ENCODE data around the gene ADAD1. TPM values are rescaled to one million over a fixed set of nuclear protein-coding genes. Genes with fewer than 3 reads are reported as not detected.

Gene ADAD1
- total RNA-seq, 8 experiments from 2014 or later: not detected

DNA sequence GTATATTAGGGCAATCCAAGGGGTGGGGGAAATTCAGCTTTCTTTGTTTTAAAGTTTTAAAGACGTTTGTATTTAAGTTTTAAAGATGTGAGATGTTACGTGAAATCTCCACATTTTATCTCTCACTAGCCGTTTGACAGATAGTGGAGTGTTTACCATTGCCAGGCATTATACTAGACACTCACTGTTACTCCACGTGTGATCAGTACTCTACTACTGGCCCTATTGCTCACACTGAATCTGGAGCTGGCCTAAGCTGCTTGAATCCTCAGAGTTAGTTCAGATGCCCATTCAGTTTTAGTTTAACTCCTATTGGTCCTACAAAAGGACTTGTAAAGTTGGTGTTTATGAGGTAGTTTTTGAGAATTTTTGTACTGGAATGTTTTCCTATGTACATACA, 4.5 kb downstream of the ADAD1 start:
- Histone ChIP-seq H3K4me3 (no peak overlapping the region), H3K27ac (no peak overlapping the region), H3K4me1 (replicated peaks in 1 of 2) (no peaks in the 10 kb centered on the region)
- WGBS, 10 experiments: 17 to 88% (median 50%) methylated on average over 1 to 3 of the region's 4 CpGs; no CpG with 5 or more reads in 3 of the 10 experiments
- in situ Hi-C loops (cut with MboI; ENCODE audit: low pct_unique_long_range_greater_than_20kb in 2 of 9, low sequenced_read_pairs in 9 of 9, unreplicated experiment in 9 of 9): no loop called here
- no peak for ATAC-seq (replicated peaks in 6 of 8)

DNA sequence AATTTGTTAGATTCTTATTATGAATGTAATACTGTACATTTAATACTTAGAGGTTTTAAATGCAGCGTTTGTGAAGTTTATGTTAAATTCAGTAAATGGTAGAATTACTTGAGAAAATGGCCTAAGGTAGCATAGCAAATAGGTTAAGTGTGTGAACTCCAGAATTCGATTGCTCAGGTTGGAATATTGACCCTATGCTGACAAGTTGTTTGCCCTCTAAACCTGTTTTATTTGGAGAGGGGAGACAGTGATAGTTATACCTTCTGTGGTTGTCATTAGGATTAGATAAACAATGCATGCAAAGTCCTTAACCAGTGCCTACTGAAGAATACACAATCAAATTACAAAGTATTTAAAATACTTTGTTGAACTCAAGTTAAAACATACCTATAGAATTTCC, 5.4 kb downstream of the ADAD1 start:
- no peak overlapping the region for H3K4me3 ChIP-seq
- H3K27ac ChIP-seq: no peak overlapping the region
- no peak for ATAC-seq (replicated peaks in 6 of 8)
- 15 to 80% (median 46%) methylated on average over 1 to 2 of the region's 2 CpGs; no CpG with 5 or more reads in 2 of the 10 experiments for WGBS, 10 experiments
- H3K4me1 ChIP-seq (replicated peaks in 1 of 2): no peaks in the 10 kb centered on the region
- in situ Hi-C loops (cut with MboI; ENCODE audit: low pct_unique_long_range_greater_than_20kb in 2 of 9, low sequenced_read_pairs in 9 of 9, unreplicated experiment in 9 of 9): no loop called here

DNA sequence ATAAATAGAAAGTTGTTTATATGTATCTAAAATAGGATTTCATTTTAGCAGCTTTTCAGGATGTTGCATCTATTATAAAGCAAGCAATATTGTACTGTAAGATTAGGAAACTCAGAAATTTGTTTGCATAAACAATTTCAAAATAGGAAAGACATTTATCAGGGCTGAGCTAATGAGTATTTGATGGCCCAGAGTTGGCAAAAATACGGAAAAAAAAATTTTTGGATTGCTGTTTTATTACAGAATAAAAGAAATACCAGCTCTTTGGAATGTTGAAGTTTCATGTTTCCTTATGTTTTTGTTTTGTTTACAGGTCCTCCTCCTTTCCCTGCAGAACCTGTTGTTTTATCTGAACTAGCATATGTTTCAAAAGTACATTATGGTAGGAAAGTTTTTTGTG, 14.5 kb downstream of the ADAD1 start:
- no peak for ATAC-seq (replicated peaks in 6 of 8)
- H3K4me3 ChIP-seq: no peak overlapping the region
- H3K4me1 ChIP-seq (replicated peaks in 1 of 2): no peaks in the 10 kb centered on the region
- in situ Hi-C loops (cut with MboI; ENCODE audit: low pct_unique_long_range_greater_than_20kb in 2 of 9, low sequenced_read_pairs in 9 of 9, unreplicated experiment in 9 of 9): no loop called here
- H3K27ac ChIP-seq: no peak overlapping the region
- 0 to 80% (median 54%) methylated on average over 1 of the region's 1 CpG for WGBS, 10 experiments

DNA sequence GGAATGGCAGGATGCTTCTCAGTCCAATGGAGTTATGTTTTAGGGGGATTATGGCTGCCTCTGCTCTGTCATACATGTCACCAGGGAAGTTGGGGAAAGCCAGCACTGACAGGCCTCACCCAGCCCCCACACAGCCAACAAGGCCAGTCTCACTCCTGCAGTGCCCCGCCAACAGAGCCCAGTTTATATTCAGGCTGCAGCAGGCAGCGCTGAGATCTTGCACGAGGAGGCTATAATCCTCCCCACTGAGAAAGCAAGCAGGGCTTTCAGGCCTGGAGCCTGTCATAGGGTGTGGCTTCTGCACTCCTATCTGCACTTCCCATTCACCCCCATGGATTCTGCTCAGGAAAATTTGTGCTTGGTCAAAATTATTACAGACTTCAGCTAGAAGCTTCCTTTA, 25.1 kb downstream of the ADAD1 start:
- Histone ChIP-seq H3K4me1 (replicated peaks in 1 of 2) (no peaks in the 10 kb centered on the region), H3K27ac (no peak overlapping the region), H3K4me3 (no peak overlapping the region)
- WGBS, 10 experiments: 20 to 59% (median 36%) methylated on average over 1 to 3 of the region's 3 CpGs; no CpG with 5 or more reads in 7 of the 10 experiments
- ATAC-seq (replicated peaks in 6 of 8): peak in 2 of 8 experiments; percentile 77 to 83
- in situ Hi-C loops (cut with MboI; ENCODE audit: low pct_unique_long_range_greater_than_20kb in 2 of 9, low sequenced_read_pairs in 9 of 9, unreplicated experiment in 9 of 9): no loop called here

DNA sequence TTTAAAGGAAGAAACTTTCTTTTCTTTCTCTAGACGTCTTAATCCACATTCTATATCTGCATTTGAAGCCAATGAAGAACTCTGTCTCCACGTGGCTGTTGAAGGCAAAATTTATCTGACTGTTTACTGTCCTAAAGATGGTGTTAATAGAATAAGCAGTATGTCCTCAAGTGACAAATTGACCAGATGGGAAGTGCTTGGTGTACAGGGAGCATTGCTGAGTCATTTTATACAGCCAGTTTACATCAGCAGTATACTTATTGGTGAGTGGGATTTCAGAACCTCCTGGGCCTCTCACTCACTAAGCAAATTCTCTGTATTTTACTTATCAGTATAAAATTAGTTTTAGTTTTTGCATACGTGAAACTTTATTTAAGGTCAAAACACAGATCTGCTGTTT, 33.7 kb downstream of the ADAD1 start:
- in situ Hi-C loops (cut with MboI; ENCODE audit: low pct_unique_long_range_greater_than_20kb in 2 of 9, low sequenced_read_pairs in 9 of 9, unreplicated experiment in 9 of 9): no loop called here
- H3K4me3 ChIP-seq: no peak overlapping the region
- peaks cover 0 to 5% of the 10 kb centered on the region in 2 donors for H3K4me1 ChIP-seq (replicated peaks in 1 of 2)
- WGBS, 10 experiments: 0 to 83% (median 35%) methylated on average over 1 to 3 of the region's 3 CpGs; no CpG with 5 or more reads in 2 of the 10 experiments
- H3K27ac ChIP-seq: no peak overlapping the region
- peak in 5 of 8 experiments; percentile 68 to 83 (median 73) for ATAC-seq (replicated peaks in 6 of 8)

DNA sequence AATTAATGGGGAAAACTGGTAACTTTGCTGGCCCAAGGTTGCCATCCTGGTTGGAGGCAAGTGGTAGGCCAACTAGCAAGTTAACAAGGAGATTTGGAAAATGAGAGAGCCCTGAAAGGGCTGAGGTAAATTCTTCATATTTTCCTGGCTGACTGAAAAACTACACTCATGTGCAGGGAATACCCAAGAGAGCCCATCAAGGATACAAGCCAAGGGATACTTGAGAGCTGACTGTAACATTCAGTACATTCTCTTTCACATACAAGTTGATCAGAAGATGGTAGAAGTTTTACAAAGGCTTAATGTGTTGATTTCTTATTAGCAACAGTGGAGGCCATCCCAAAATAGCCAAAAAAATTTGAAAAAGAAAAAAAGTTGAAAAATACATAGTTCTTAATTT, 44.4 kb downstream of the ADAD1 start:
- Histone ChIP-seq H3K27ac (no peak overlapping the region), H3K4me1 (replicated peaks in 1 of 2) (no peaks in the 10 kb centered on the region), H3K4me3 (no peak overlapping the region)
- ATAC-seq (replicated peaks in 6 of 8): no peak
- in situ Hi-C loops (cut with MboI; ENCODE audit: low pct_unique_long_range_greater_than_20kb in 2 of 9, low sequenced_read_pairs in 9 of 9, unreplicated experiment in 9 of 9): no loop called here

DNA sequence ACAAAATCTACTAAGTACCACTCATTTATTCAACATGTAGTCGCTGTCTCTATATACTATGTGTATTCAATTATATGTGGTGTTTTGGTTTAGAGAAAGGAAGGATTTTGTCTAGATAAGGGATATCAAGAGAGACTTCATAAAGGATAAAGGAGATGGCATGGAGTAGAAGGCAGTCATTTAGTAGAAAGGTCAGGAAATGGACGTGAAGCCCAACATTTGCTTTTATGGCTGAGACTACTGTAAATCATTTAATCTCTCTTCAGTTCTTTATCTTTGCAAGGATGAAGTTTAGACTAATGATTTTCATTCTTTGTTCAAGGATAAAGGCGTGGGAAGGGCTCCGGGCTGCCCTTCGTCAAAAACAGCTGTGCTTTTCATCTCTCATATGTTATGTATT, 52.5 kb downstream of the ADAD1 start:
- no peak overlapping the region for H3K27ac ChIP-seq
- 0 to 83% (median 10%) methylated on average over 1 to 5 of the region's 5 CpGs; no CpG with 5 or more reads in 3 of the 10 experiments for WGBS, 10 experiments
- H3K4me3 ChIP-seq: no peak overlapping the region
- in situ Hi-C loops (cut with MboI; ENCODE audit: low pct_unique_long_range_greater_than_20kb in 2 of 9, low sequenced_read_pairs in 9 of 9, unreplicated experiment in 9 of 9): no loop called here
- H3K4me1 ChIP-seq (replicated peaks in 1 of 2): no peaks in the 10 kb centered on the region
- ATAC-seq (replicated peaks in 6 of 8): no peak

DNA sequence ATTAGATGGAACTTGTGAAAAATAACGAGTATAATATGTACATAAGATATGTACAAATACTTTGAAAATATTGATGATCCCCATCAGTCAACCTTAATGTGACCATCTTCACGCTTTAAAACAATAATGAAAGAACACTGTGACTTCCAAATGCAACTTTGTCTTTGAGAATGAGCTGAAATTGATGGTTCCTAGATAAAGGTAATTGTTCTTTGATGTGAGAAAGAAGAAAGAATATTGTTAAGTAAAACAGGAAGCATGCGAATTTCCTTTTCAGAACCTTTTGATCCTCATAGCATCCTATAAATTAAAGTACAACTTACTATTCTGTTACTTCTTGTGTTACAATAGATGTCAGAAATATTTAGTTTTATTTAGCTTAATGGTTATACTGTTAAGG, 55.5 kb downstream of the ADAD1 start:
- Histone ChIP-seq H3K27ac (no peak overlapping the region), H3K4me1 (replicated peaks in 1 of 2) (no peaks in the 10 kb centered on the region), H3K4me3 (no peak overlapping the region)
- no peak for ATAC-seq (replicated peaks in 6 of 8)
- 0 to 77% (median 53%) methylated on average over 1 to 3 of the region's 3 CpGs for WGBS, 10 experiments
- in situ Hi-C loops (cut with MboI; ENCODE audit: low pct_unique_long_range_greater_than_20kb in 2 of 9, low sequenced_read_pairs in 9 of 9, unreplicated experiment in 9 of 9): no loop called here

DNA sequence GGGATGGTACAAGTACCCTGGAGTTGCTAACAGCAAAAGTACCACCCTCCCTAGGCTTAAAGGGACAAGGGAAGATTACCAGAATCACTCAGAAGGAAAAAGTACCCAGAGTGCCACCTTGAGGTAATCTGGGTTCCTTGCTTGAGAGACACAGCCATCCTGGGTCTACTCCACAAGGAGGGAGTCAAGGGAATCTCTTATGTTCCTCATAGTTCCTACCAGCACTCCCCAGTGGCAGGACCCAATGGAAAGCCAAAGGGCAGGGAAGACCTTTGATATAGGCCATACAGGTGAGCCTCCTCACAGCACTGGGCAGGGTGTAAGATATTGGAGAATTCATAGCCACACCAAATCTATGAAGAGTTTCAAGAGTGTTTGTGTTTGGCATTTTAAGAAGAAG, 72.0 kb downstream of the ADAD1 start:
- no peak overlapping the region for H3K4me3 ChIP-seq
- H3K4me1 ChIP-seq (replicated peaks in 1 of 2): no peaks in the 10 kb centered on the region
- in situ Hi-C loops (cut with MboI; ENCODE audit: low pct_unique_long_range_greater_than_20kb in 2 of 9, low sequenced_read_pairs in 9 of 9, unreplicated experiment in 9 of 9): no loop called here
- no peak overlapping the region for H3K27ac ChIP-seq
- ATAC-seq (replicated peaks in 6 of 8): peak in 3 of 8 experiments; percentile 60 to 85 (median 62)

DNA sequence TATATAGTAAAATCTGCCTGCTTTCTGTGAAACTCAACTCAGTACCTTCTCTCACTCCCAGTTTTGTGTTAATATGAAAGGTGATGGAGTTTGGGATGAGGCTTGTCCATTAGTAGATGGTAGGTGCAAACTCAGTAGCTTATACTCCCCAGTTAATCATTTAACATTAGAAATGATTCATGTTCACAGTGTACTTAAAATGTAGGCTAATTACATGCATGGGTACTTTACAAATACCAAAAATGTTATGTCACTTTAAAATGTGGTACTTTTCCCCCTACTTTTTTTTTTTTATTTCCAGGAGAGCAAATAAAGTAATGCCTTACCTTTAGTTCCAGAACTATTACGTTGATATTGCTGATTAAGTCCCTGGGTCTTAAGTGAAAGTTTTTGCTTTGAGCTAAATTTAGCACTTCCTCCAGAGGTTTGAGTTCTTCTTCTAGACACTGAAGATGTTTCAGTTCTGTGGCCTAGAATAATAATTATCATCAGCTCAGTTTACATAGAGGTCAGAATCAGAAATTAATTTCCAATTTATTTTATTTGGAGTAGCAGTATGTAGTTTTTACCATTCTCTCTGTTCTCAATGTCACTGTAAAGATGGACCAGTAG, 74.7 kb downstream of the ADAD1 start:
- in situ Hi-C loops (cut with MboI; ENCODE audit: low pct_unique_long_range_greater_than_20kb in 2 of 9, low sequenced_read_pairs in 9 of 9, unreplicated experiment in 9 of 9): no loop called here
- no peak overlapping the region for H3K27ac ChIP-seq
- no peaks in the 10 kb centered on the region for H3K4me1 ChIP-seq (replicated peaks in 1 of 2)
- ATAC-seq (replicated peaks in 6 of 8): no peak
- 10 to 78% (median 67%) methylated on average over 1 of the region's 1 CpG; no CpG with 5 or more reads in 3 of the 10 experiments for WGBS, 10 experiments
- H3K4me3 ChIP-seq: no peak overlapping the region

DNA sequence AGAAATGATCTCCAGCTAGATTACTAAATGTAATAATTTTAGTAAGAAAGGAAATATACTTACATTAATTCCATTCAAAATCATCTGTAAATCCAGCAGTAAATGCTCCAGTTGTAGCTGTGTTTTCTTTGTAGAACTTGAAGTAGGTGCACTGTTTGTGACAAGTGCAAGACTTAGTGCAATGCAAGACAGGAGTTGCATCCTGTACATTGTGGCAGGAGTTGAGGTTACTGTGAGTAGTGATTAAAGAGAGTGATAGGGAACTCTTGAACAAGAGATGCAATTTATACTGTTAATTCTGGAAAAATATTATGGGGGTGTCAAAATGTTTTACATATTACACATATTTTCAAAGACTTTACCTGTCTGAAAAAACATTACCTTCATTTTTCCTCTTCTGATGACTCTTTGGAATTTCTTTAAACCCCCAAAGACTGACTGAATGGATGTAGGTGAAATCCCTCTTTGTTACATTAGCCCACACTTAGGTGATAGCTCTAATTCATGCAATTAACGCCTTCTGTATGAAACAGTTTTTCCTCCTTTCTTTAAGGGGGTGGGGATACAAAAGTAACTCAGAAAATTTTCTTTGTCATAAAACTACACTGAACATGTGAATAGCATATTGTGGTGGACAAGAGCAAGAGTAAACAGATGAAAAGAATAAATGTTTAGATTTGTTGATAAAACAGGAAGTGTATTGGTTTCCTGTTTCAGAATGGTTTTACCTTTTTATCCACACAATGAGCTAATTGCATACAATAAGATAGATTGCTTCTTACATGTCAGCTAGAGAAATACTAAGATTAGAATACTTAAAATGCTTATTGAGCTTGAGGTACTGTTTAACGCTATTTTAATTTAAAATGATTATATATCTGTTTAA, 77.7 kb downstream of the ADAD1 start, which contains the start of gene IL2:
Gene IL2 (minus strand): TSS at position 495 of the 886 bp plus-strand sequence. CDS start 285 bp downstream, at position 210.
- Histone ChIP-seq H3K4me1 (replicated peaks in 1 of 2) (no peaks in the 10 kb centered on the region), H3K27ac (no peak within 1 kb of the TSS), H3K4me3 (no peak within 1 kb of the TSS)
- in situ Hi-C loops (cut with MboI; ENCODE audit: low pct_unique_long_range_greater_than_20kb in 2 of 9, low sequenced_read_pairs in 9 of 9, unreplicated experiment in 9 of 9): no loop called here
- no peak for ATAC-seq (replicated peaks in 6 of 8)
- 19 to 100% (median 87%) methylated on average over 1 to 2 of the region's 2 CpGs for WGBS, 10 experiments

DNA sequence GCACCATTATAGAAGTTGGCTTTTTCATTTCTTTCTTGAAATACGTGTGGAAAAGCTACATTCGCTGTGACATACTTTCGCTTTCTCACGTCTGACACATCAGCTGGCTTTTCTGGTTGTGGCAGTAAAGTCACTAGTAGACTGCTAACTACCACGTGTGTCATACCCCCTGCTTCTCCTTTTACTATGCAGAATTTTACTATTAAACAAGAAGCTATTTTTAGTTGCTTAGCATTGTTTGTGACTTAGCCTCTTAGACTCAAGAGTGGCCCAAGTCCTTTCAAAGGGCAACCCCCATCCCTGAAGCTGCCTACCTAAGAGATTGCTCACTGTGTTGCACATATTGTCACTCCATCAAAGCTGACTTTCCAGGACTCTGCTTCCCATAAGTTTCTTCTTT, 79.8 kb downstream of the ADAD1 start:
- Histone ChIP-seq H3K4me3 (no peak overlapping the region), H3K4me1 (replicated peaks in 1 of 2) (no peaks in the 10 kb centered on the region), H3K27ac (no peak overlapping the region)
- WGBS, 10 experiments: 0 to 80% (median 44%) methylated on average over 1 to 5 of the region's 5 CpGs; no CpG with 5 or more reads in 1 of the 10 experiments
- in situ Hi-C loops (cut with MboI; ENCODE audit: low pct_unique_long_range_greater_than_20kb in 2 of 9, low sequenced_read_pairs in 9 of 9, unreplicated experiment in 9 of 9): no loop called here
- peak in 1 of 8 experiments; percentile 60 for ATAC-seq (replicated peaks in 6 of 8)

DNA sequence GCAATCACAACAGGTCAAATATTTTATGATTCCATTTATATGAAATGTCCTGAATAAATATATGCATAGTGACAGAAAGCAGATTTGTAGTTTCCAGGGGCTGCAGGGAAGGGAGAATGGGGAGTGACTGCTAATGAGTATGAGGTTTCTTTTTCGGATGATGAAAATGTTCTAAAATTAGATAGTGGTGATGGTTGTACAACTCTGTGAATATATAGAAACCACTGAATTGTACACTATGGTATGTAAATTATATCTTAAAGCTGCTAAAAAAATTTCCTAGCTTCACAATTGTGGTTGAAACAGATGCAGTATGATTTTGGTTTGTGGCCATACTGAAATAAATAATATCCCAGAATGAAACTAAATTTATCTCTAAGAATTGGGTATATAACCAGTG, 90.6 kb downstream of the ADAD1 start:
- no peak for ATAC-seq (replicated peaks in 6 of 8)
- H3K4me1 ChIP-seq (replicated peaks in 1 of 2): no peaks in the 10 kb centered on the region
- H3K4me3 ChIP-seq: no peak overlapping the region
- in situ Hi-C loops (cut with MboI; ENCODE audit: low pct_unique_long_range_greater_than_20kb in 2 of 9, low sequenced_read_pairs in 9 of 9, unreplicated experiment in 9 of 9): no loop called here
- H3K27ac ChIP-seq: no peak overlapping the region
- 0 to 100% (median 70%) methylated on average over 1 of the region's 1 CpG for WGBS, 10 experiments
